Temporal lobe (tissue), 1 donor: ENCODE results near the gene NQO1. TPM values are rescaled to one million over a fixed set of nuclear protein-coding genes. Genes with fewer than 3 reads are reported as not detected.

Experiments used
- total RNA-seq: library from RNA; depleted of rRNA; stranded (reverse); fragments of >200 nt; gene quantifications from one replicate; pipeline ENCODE4 v1.2.3, GENCODE V29; 2014

The NQO1 gene
- total RNA-seq, 1 donor from 2014 or later: 6.1 TPM

Other genes starting within 250 kb of the NQO1 start
- 20.4 TPM for gene NFAT5, start 160.6 kb downstream of the NQO1 start, total RNA-seq
- gene NOB1, start 28.4 kb upstream of the NQO1 start, total RNA-seq: 10.3 TPM
- 21.1 TPM for gene WWP2, start 35.8 kb upstream of the NQO1 start, total RNA-seq
- 0.74 TPM for gene CLEC18A, start 224.8 kb upstream of the NQO1 start, total RNA-seq